ENCODE data around the gene CCNF.

The CCNF gene

GRCh38 chr16:2449118-2449517 is 19.9 kb downstream of the CCNF start:
- Histone ChIP-seq H3K9ac (ENCODE audit: low read length) (no peak overlapping the region), H3K27ac (ENCODE audit: low read length) (no peak overlapping the region), H3K4me1 (ENCODE audit: control insufficient read depth, low read depth, low read length) (no peaks in the 10 kb centered on the region), H3K27me3 (ENCODE audit: control insufficient read depth, insufficient read depth, low read length) (no peaks in the 10 kb centered on the region), H3K36me3 (ENCODE audit: control insufficient read depth, low read depth, low read length) (peaks cover 72% of the 10 kb centered on the region), H3K4me3 (ENCODE audit: low read length) (no peak overlapping the region), H3K9me3 (ENCODE audit: control insufficient read depth, low read depth, low read length) (no peaks in the 10 kb centered on the region)

GRCh38 chr16:2450535-2450934 is 21.3 kb downstream of the CCNF start:
- H3K9ac ChIP-seq (ENCODE audit: low read length): no peak overlapping the region
- no peak overlapping the region for H3K4me3 ChIP-seq (ENCODE audit: low read length)
- H3K4me1 ChIP-seq (ENCODE audit: control insufficient read depth, low read depth, low read length): no peaks in the 10 kb centered on the region
- H3K27ac ChIP-seq (ENCODE audit: low read length): no peak overlapping the region
- no peaks in the 10 kb centered on the region for H3K9me3 ChIP-seq (ENCODE audit: control insufficient read depth, low read depth, low read length)
- peaks cover 68% of the 10 kb centered on the region for H3K36me3 ChIP-seq (ENCODE audit: control insufficient read depth, low read depth, low read length)
- H3K27me3 ChIP-seq (ENCODE audit: control insufficient read depth, insufficient read depth, low read length): no peaks in the 10 kb centered on the region

- no peak overlapping the region for H3K27ac ChIP-seq (ENCODE audit: low read length)
- no peaks in the 10 kb centered on the region for H3K9me3 ChIP-seq (ENCODE audit: control insufficient read depth, low read depth, low read length)
- H3K27me3 ChIP-seq (ENCODE audit: control insufficient read depth, insufficient read depth, low read length): no peaks in the 10 kb centered on the region
- no peaks in the 10 kb centered on the region for H3K4me1 ChIP-seq (ENCODE audit: control insufficient read depth, low read depth, low read length)
- H3K36me3 ChIP-seq (ENCODE audit: control insufficient read depth, low read depth, low read length): peaks cover 68% of the 10 kb centered on the region
- H3K9ac ChIP-seq (ENCODE audit: low read length): no peak overlapping the region
- no peak overlapping the region for H3K4me3 ChIP-seq (ENCODE audit: low read length)
Observed at GRCh38 chr16:2450975-2451381, 21.7 kb downstream of the CCNF start.

- peaks cover 68% of the 10 kb centered on the region for H3K36me3 ChIP-seq (ENCODE audit: control insufficient read depth, low read depth, low read length)
Observed at GRCh38 chr16:2451851-2452320, 22.6 kb downstream of the CCNF start.

GRCh38 chr16:2452650-2453049 is 23.4 kb downstream of the CCNF start:
- peaks cover 71% of the 10 kb centered on the region for H3K36me3 ChIP-seq (ENCODE audit: control insufficient read depth, low read depth, low read length)
- no peaks in the 10 kb centered on the region for H3K27me3 ChIP-seq (ENCODE audit: control insufficient read depth, insufficient read depth, low read length)
- no peaks in the 10 kb centered on the region for H3K9me3 ChIP-seq (ENCODE audit: control insufficient read depth, low read depth, low read length)
- H3K4me3 ChIP-seq (ENCODE audit: low read length): no peak overlapping the region
- no peaks in the 10 kb centered on the region for H3K4me1 ChIP-seq (ENCODE audit: control insufficient read depth, low read depth, low read length)
- H3K27ac ChIP-seq (ENCODE audit: low read length): no peak overlapping the region
- no peak overlapping the region for H3K9ac ChIP-seq (ENCODE audit: low read length)

More at GRCh38 chr16:2451851-2452320, 22.6 kb downstream of the CCNF start:
- no peaks in the 10 kb centered on the region for H3K27me3 ChIP-seq (ENCODE audit: control insufficient read depth, insufficient read depth, low read length)
- H3K4me1 ChIP-seq (ENCODE audit: control insufficient read depth, low read depth, low read length): no peaks in the 10 kb centered on the region
- no peak overlapping the region for H3K27ac ChIP-seq (ENCODE audit: low read length)
- no peak overlapping the region for H3K4me3 ChIP-seq (ENCODE audit: low read length)
- no peak overlapping the region for H3K9ac ChIP-seq (ENCODE audit: low read length)
- H3K9me3 ChIP-seq (ENCODE audit: control insufficient read depth, low read depth, low read length): no peaks in the 10 kb centered on the region

GRCh38 chr16:2455081-2455845 is 26.0 kb downstream of the CCNF start:
- peaks cover 6% of the 10 kb centered on the region for H3K4me1 ChIP-seq (ENCODE audit: control insufficient read depth, low read depth, low read length)
- no peak overlapping the region for H3K4me3 ChIP-seq (ENCODE audit: low read length)
- H3K36me3 ChIP-seq (ENCODE audit: control insufficient read depth, low read depth, low read length): peaks cover 55% of the 10 kb centered on the region
- H3K9me3 ChIP-seq (ENCODE audit: control insufficient read depth, low read depth, low read length): no peaks in the 10 kb centered on the region
- no peak overlapping the region for H3K27ac ChIP-seq (ENCODE audit: low read length)
- H3K9ac ChIP-seq (ENCODE audit: low read length): no peak overlapping the region
- H3K27me3 ChIP-seq (ENCODE audit: control insufficient read depth, insufficient read depth, low read length): no peaks in the 10 kb centered on the region

GRCh38 chr16:2456551-2457153 is 27.4 kb downstream of the CCNF start:
- H3K27me3 ChIP-seq (ENCODE audit: control insufficient read depth, insufficient read depth, low read length): no peaks in the 10 kb centered on the region
- H3K36me3 ChIP-seq (ENCODE audit: control insufficient read depth, low read depth, low read length): peaks cover 53% of the 10 kb centered on the region
- peaks cover 6% of the 10 kb centered on the region for H3K4me1 ChIP-seq (ENCODE audit: control insufficient read depth, low read depth, low read length)
- no peak overlapping the region for H3K4me3 ChIP-seq (ENCODE audit: low read length)
- no peak overlapping the region for H3K9ac ChIP-seq (ENCODE audit: low read length)
- no peak overlapping the region for H3K27ac ChIP-seq (ENCODE audit: low read length)
- H3K9me3 ChIP-seq (ENCODE audit: control insufficient read depth, low read depth, low read length): no peaks in the 10 kb centered on the region

GRCh38 chr16:2457267-2457666 is 28.0 kb downstream of the CCNF start:
- Histone ChIP-seq H3K9me3 (ENCODE audit: control insufficient read depth, low read depth, low read length) (no peaks in the 10 kb centered on the region), H3K4me3 (ENCODE audit: low read length) (no peak overlapping the region), H3K36me3 (ENCODE audit: control insufficient read depth, low read depth, low read length) (peaks cover 51% of the 10 kb centered on the region), H3K27ac (ENCODE audit: low read length) (no peak overlapping the region), H3K9ac (ENCODE audit: low read length) (no peak overlapping the region), H3K27me3 (ENCODE audit: control insufficient read depth, insufficient read depth, low read length) (no peaks in the 10 kb centered on the region), H3K4me1 (ENCODE audit: control insufficient read depth, low read depth, low read length) (peaks cover 6% of the 10 kb centered on the region)

GRCh38 chr16:2457946-2458345 is 28.7 kb downstream of the CCNF start:
- H3K4me3 ChIP-seq (ENCODE audit: low read length): no peak overlapping the region
- H3K27ac ChIP-seq (ENCODE audit: low read length): no peak overlapping the region
- H3K9me3 ChIP-seq (ENCODE audit: control insufficient read depth, low read depth, low read length): no peaks in the 10 kb centered on the region
- H3K27me3 ChIP-seq (ENCODE audit: control insufficient read depth, insufficient read depth, low read length): no peaks in the 10 kb centered on the region
- peaks cover 6% of the 10 kb centered on the region for H3K4me1 ChIP-seq (ENCODE audit: control insufficient read depth, low read depth, low read length)
- no peak overlapping the region for H3K9ac ChIP-seq (ENCODE audit: low read length)
- peaks cover 48% of the 10 kb centered on the region for H3K36me3 ChIP-seq (ENCODE audit: control insufficient read depth, low read depth, low read length)

- H3K9ac ChIP-seq (ENCODE audit: low read length): peak overlapping the region; percentile 24
- H3K36me3 ChIP-seq (ENCODE audit: control insufficient read depth, low read depth, low read length): peaks cover 37% of the 10 kb centered on the region
- peak overlapping the region; percentile 76 for H3K4me3 ChIP-seq (ENCODE audit: low read length)
- no peaks in the 10 kb centered on the region for H3K9me3 ChIP-seq (ENCODE audit: control insufficient read depth, low read depth, low read length)
- no peak overlapping the region for H3K27ac ChIP-seq (ENCODE audit: low read length)
- no peaks in the 10 kb centered on the region for H3K27me3 ChIP-seq (ENCODE audit: control insufficient read depth, insufficient read depth, low read length)
- H3K4me1 ChIP-seq (ENCODE audit: control insufficient read depth, low read depth, low read length): peaks cover 6% of the 10 kb centered on the region
Observed at GRCh38 chr16:2458887-2459646, 29.8 kb downstream of the CCNF start.

GRCh38 chr16:2459647-2460390 is 30.6 kb downstream of the CCNF start, which contains the start of gene TEDC2:
Gene TEDC2 (plus strand): TSS chr16:2460109. CDS start chr16:2460145, 36 bp downstream.
- peak within 1 kb of the TSS; percentile 65 for H3K9ac ChIP-seq (ENCODE audit: low read length)
- peaks cover 33% of the 10 kb centered on the region for H3K36me3 ChIP-seq (ENCODE audit: control insufficient read depth, low read depth, low read length)
- no peaks in the 10 kb centered on the region for H3K27me3 ChIP-seq (ENCODE audit: control insufficient read depth, insufficient read depth, low read length)
- H3K27ac ChIP-seq (ENCODE audit: low read length): no peak within 1 kb of the TSS
- peak within 1 kb of the TSS; percentile 76 for H3K4me3 ChIP-seq (ENCODE audit: low read length)
- no peaks in the 10 kb centered on the region for H3K9me3 ChIP-seq (ENCODE audit: control insufficient read depth, low read depth, low read length)
- peaks cover 6% of the 10 kb centered on the region for H3K4me1 ChIP-seq (ENCODE audit: control insufficient read depth, low read depth, low read length)

Measured in iPS-18a (cell line).